ENCODE data around the gene RNF11.

RNF11 gene

GRCh38 chr1:51272916-51273315 is 36.8 kb downstream of the RNF11 start:
- Histone ChIP-seq H3K36me3 (ENCODE audit: control insufficient read depth in 1 of 2, insufficient read depth in 2 of 2, low read length in 2 of 2) (peaks cover 12 to 23% of the 10 kb centered on the region in 2 donors), H3K9me3 (ENCODE audit: control insufficient read depth in 1 of 2, low read length in 2 of 2) (no peaks in the 10 kb centered on the region)

GRCh38 chr1:51274676-51275075 is 38.6 kb downstream of the RNF11 start:
- H3K27me3 ChIP-seq (ENCODE audit: control insufficient read depth in 1 of 2, insufficient read depth in 2 of 2, low read length in 2 of 2), result no peaks in the 10 kb centered on the region
- H3K4me1 ChIP-seq (ENCODE audit: control insufficient read depth in 1 of 2, insufficient read depth in 2 of 2, low read length in 2 of 2), result no peaks in the 10 kb centered on the region
- H3K36me3 ChIP-seq (ENCODE audit: control insufficient read depth in 1 of 2, insufficient read depth in 2 of 2, low read length in 2 of 2), result peaks cover 12 to 23% of the 10 kb centered on the region in 2 donors

More at GRCh38 chr1:51272916-51273315, 36.8 kb downstream of the RNF11 start:
- Histone ChIP-seq H3K4me3 (ENCODE audit: low read depth in 1 of 2, low read length in 2 of 2) (no peak overlapping the region), H3K27me3 (ENCODE audit: control insufficient read depth in 1 of 2, insufficient read depth in 2 of 2, low read length in 2 of 2) (no peaks in the 10 kb centered on the region), H3K4me1 (ENCODE audit: control insufficient read depth in 1 of 2, insufficient read depth in 2 of 2, low read length in 2 of 2) (peaks cover 0 to 9% of the 10 kb centered on the region in 2 donors), H3K9ac (ENCODE audit: low read depth in 1 of 2, low read length in 2 of 2) (no peak overlapping the region), H3K27ac (ENCODE audit: low read depth, low read length) (no peak overlapping the region)

GRCh38 chr1:51276286-51276685 is 40.2 kb downstream of the RNF11 start:
- Histone ChIP-seq H3K9ac (ENCODE audit: low read depth in 1 of 2, low read length in 2 of 2) (no peak overlapping the region), H3K4me3 (ENCODE audit: low read depth in 1 of 2, low read length in 2 of 2) (no peak overlapping the region), H3K9me3 (ENCODE audit: control insufficient read depth in 1 of 2, low read length in 2 of 2) (no peaks in the 10 kb centered on the region), H3K36me3 (ENCODE audit: control insufficient read depth in 1 of 2, insufficient read depth in 2 of 2, low read length in 2 of 2) (peaks cover 0 to 9% of the 10 kb centered on the region in 2 donors), H3K4me1 (ENCODE audit: control insufficient read depth in 1 of 2, insufficient read depth in 2 of 2, low read length in 2 of 2) (no peaks in the 10 kb centered on the region), H3K27ac (ENCODE audit: low read depth, low read length) (no peak overlapping the region), H3K27me3 (ENCODE audit: control insufficient read depth in 1 of 2, insufficient read depth in 2 of 2, low read length in 2 of 2) (no peaks in the 10 kb centered on the region)

More at GRCh38 chr1:51274676-51275075, 38.6 kb downstream of the RNF11 start:
- no peak overlapping the region for H3K4me3 ChIP-seq (ENCODE audit: low read depth in 1 of 2, low read length in 2 of 2)
- no peaks in the 10 kb centered on the region for H3K9me3 ChIP-seq (ENCODE audit: control insufficient read depth in 1 of 2, low read length in 2 of 2)
- H3K9ac ChIP-seq (ENCODE audit: low read depth in 1 of 2, low read length in 2 of 2), result no peak overlapping the region
- H3K27ac ChIP-seq (ENCODE audit: low read depth, low read length), result no peak overlapping the region

DNA sequence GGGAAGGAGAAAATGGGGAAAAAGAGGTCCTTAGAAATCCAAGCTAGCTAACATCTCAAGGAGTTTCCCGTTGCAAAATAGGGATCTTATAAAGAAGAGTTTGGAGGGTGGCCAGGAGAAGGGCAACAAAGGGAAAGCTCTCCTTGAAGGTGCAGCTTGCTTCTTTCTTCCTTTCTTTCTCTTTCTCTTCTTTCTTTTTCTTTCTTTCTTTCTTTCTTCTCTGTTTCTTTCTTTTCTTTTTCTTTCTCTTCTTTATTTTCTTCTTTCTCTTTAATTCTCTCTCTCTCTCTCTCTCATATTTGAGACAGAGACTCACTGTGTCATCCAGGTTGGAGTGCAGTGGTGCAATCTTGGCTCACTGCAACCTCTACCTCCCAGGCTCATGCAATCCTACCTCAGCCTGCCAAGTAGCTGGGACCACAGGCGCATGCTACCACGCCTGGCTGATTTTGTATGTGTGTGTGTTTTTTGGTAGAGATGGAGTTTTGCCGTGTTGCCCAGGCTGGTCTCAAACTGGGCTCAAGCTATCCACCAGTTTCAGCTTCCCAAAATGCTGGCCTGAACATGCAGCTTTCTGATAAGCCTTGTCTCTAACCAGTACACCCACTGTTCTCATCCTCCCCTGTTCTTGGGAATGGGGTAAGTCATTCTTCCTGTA is 44.4 kb downstream of the RNF11 start:
- Histone ChIP-seq H3K9me3 (ENCODE audit: control insufficient read depth in 1 of 2, low read length in 2 of 2) (no peaks in the 10 kb centered on the region), H3K4me3 (ENCODE audit: low read depth in 1 of 2, low read length in 2 of 2) (no peak overlapping the region), H3K36me3 (ENCODE audit: control insufficient read depth in 1 of 2, insufficient read depth in 2 of 2, low read length in 2 of 2) (no peaks in the 10 kb centered on the region), H3K4me1 (ENCODE audit: control insufficient read depth in 1 of 2, insufficient read depth in 2 of 2, low read length in 2 of 2) (peaks cover 17 to 20% of the 10 kb centered on the region in 2 donors), H3K9ac (ENCODE audit: low read depth in 1 of 2, low read length in 2 of 2) (no peak overlapping the region), H3K27me3 (ENCODE audit: control insufficient read depth in 1 of 2, insufficient read depth in 2 of 2, low read length in 2 of 2) (no peaks in the 10 kb centered on the region), H3K27ac (ENCODE audit: low read depth, low read length) (no peak overlapping the region)

DNA sequence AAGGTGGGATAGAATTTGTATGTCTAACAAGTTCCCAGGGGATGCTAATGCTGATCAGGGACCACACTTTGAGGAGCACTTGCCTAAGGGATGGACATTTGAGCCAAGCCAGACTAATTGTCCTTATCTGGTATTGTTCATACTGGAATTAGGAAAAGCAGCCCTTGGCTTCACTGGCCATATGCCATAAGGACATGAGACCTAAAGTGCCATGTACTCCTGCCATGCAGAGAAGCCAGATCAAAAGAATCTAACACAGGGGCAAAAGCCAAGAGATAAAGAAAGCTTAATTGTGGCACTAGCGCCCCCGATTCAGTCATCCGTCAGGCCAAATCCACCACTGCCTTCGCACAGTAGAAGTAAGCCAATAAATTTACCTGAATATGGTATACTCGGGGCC is 45.7 kb downstream of the RNF11 start:
- no peaks in the 10 kb centered on the region for H3K9me3 ChIP-seq (ENCODE audit: control insufficient read depth in 1 of 2, low read length in 2 of 2)
- no peaks in the 10 kb centered on the region for H3K27me3 ChIP-seq (ENCODE audit: control insufficient read depth in 1 of 2, insufficient read depth in 2 of 2, low read length in 2 of 2)
- H3K9ac ChIP-seq (ENCODE audit: low read depth in 1 of 2, low read length in 2 of 2), result no peak overlapping the region
- H3K27ac ChIP-seq (ENCODE audit: low read depth, low read length), result no peak overlapping the region
- H3K4me1 ChIP-seq (ENCODE audit: control insufficient read depth in 1 of 2, insufficient read depth in 2 of 2, low read length in 2 of 2), result peaks cover 17 to 20% of the 10 kb centered on the region in 2 donors
- H3K4me3 ChIP-seq (ENCODE audit: low read depth in 1 of 2, low read length in 2 of 2), result no peak overlapping the region
- H3K36me3 ChIP-seq (ENCODE audit: control insufficient read depth in 1 of 2, insufficient read depth in 2 of 2, low read length in 2 of 2), result no peaks in the 10 kb centered on the region

- Histone ChIP-seq H3K27me3 (ENCODE audit: control insufficient read depth in 1 of 2, insufficient read depth in 2 of 2, low read length in 2 of 2) (no peaks in the 10 kb centered on the region), H3K27ac (ENCODE audit: low read depth, low read length) (no peak overlapping the region), H3K9ac (ENCODE audit: low read depth in 1 of 2, low read length in 2 of 2) (no peak overlapping the region), H3K4me1 (ENCODE audit: control insufficient read depth in 1 of 2, insufficient read depth in 2 of 2, low read length in 2 of 2) (peaks cover 17 to 20% of the 10 kb centered on the region in 2 donors), H3K9me3 (ENCODE audit: control insufficient read depth in 1 of 2, low read length in 2 of 2) (no peaks in the 10 kb centered on the region), H3K4me3 (ENCODE audit: low read depth in 1 of 2, low read length in 2 of 2) (no peak overlapping the region), H3K36me3 (ENCODE audit: control insufficient read depth in 1 of 2, insufficient read depth in 2 of 2, low read length in 2 of 2) (no peaks in the 10 kb centered on the region)
Observed at GRCh38 chr1:51282605-51283004, 46.5 kb downstream of the RNF11 start.

GRCh38 chr1:51283979-51284378 is 47.9 kb downstream of the RNF11 start:
- no peaks in the 10 kb centered on the region for H3K9me3 ChIP-seq (ENCODE audit: control insufficient read depth in 1 of 2, low read length in 2 of 2)
- no peaks in the 10 kb centered on the region for H3K27me3 ChIP-seq (ENCODE audit: control insufficient read depth in 1 of 2, insufficient read depth in 2 of 2, low read length in 2 of 2)
- H3K9ac ChIP-seq (ENCODE audit: low read depth in 1 of 2, low read length in 2 of 2), result no peak overlapping the region
- no peak overlapping the region for H3K4me3 ChIP-seq (ENCODE audit: low read depth in 1 of 2, low read length in 2 of 2)
- peaks cover 17 to 20% of the 10 kb centered on the region in 2 donors for H3K4me1 ChIP-seq (ENCODE audit: control insufficient read depth in 1 of 2, insufficient read depth in 2 of 2, low read length in 2 of 2)
- H3K36me3 ChIP-seq (ENCODE audit: control insufficient read depth in 1 of 2, insufficient read depth in 2 of 2, low read length in 2 of 2), result no peaks in the 10 kb centered on the region
- H3K27ac ChIP-seq (ENCODE audit: low read depth, low read length), result no peak overlapping the region

GRCh38 chr1:51284487-51284954 is 48.4 kb downstream of the RNF11 start:
- H3K4me3 ChIP-seq (ENCODE audit: low read depth in 1 of 2, low read length in 2 of 2), result no peak overlapping the region
- H3K9ac ChIP-seq (ENCODE audit: low read depth in 1 of 2, low read length in 2 of 2), result no peak overlapping the region
- no peaks in the 10 kb centered on the region for H3K36me3 ChIP-seq (ENCODE audit: control insufficient read depth in 1 of 2, insufficient read depth in 2 of 2, low read length in 2 of 2)
- no peak overlapping the region for H3K27ac ChIP-seq (ENCODE audit: low read depth, low read length)
- H3K27me3 ChIP-seq (ENCODE audit: control insufficient read depth in 1 of 2, insufficient read depth in 2 of 2, low read length in 2 of 2), result no peaks in the 10 kb centered on the region
- H3K9me3 ChIP-seq (ENCODE audit: control insufficient read depth in 1 of 2, low read length in 2 of 2), result no peaks in the 10 kb centered on the region
- H3K4me1 ChIP-seq (ENCODE audit: control insufficient read depth in 1 of 2, insufficient read depth in 2 of 2, low read length in 2 of 2), result peaks cover 17 to 20% of the 10 kb centered on the region in 2 donors

DNA sequence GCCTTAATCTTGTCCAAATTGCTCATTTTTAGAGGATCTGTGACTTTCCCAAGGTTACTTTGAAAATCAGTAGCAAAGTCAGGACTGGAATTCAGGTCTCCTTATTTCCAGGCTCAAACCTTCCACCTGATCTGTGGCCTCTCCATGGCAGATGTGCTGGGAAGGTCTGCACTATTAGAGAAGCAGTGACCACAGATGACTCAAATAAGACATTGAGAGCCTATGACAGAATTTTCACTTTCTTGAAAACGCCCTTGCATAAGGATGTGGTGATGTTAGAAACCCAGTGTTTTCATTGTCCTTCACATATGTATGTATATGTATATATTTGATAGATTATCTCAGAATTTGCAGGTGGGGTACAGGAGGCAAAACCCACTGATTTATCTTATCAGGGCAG is 49.0 kb downstream of the RNF11 start:
- Histone ChIP-seq H3K4me1 (ENCODE audit: control insufficient read depth in 1 of 2, insufficient read depth in 2 of 2, low read length in 2 of 2) (peaks cover 17 to 20% of the 10 kb centered on the region in 2 donors), H3K27me3 (ENCODE audit: control insufficient read depth in 1 of 2, insufficient read depth in 2 of 2, low read length in 2 of 2) (no peaks in the 10 kb centered on the region), H3K4me3 (ENCODE audit: low read depth in 1 of 2, low read length in 2 of 2) (no peak overlapping the region), H3K9ac (ENCODE audit: low read depth in 1 of 2, low read length in 2 of 2) (no peak overlapping the region), H3K27ac (ENCODE audit: low read depth, low read length) (no peak overlapping the region), H3K36me3 (ENCODE audit: control insufficient read depth in 1 of 2, insufficient read depth in 2 of 2, low read length in 2 of 2) (no peaks in the 10 kb centered on the region), H3K9me3 (ENCODE audit: control insufficient read depth in 1 of 2, low read length in 2 of 2) (no peaks in the 10 kb centered on the region)

DNA sequence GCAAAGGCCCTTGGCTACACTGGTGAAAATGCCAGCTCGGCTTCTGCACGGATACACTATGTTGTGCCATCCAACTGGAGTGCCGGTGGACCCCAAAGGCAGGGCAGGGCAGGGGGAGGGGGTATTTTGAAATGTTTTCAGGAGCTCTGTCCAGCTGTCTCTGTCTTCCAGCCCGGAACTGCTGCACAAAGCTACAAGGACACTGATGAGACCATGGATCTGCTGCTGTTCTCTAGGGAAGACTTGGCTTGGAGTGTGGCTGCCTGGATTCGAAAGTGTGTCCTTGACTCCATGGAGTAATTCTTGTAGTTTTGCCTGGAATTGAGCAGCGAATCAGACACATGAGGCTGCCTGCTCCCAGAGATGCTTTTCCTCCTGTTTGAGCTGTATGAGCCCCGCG is 51.9 kb downstream of the RNF11 start:
- no peak overlapping the region for H3K4me3 ChIP-seq (ENCODE audit: low read depth in 1 of 2, low read length in 2 of 2)
- H3K9ac ChIP-seq (ENCODE audit: low read depth in 1 of 2, low read length in 2 of 2), result no peak overlapping the region
- H3K27ac ChIP-seq (ENCODE audit: low read depth, low read length), result no peak overlapping the region
- H3K36me3 ChIP-seq (ENCODE audit: control insufficient read depth in 1 of 2, insufficient read depth in 2 of 2, low read length in 2 of 2), result no peaks in the 10 kb centered on the region
- peaks cover 17 to 20% of the 10 kb centered on the region in 2 donors for H3K4me1 ChIP-seq (ENCODE audit: control insufficient read depth in 1 of 2, insufficient read depth in 2 of 2, low read length in 2 of 2)
- no peaks in the 10 kb centered on the region for H3K9me3 ChIP-seq (ENCODE audit: control insufficient read depth in 1 of 2, low read length in 2 of 2)
- H3K27me3 ChIP-seq (ENCODE audit: control insufficient read depth in 1 of 2, insufficient read depth in 2 of 2, low read length in 2 of 2), result no peaks in the 10 kb centered on the region

Measured in duodenal mucosa (tissue), 2 donors.